Endodermal cell (in vitro differentiated cells): ENCODE data around the gene PTPRN2. TPM values are rescaled to one million over a fixed set of nuclear protein-coding genes. Genes with fewer than 3 reads are reported as not detected.
A peak's percentile ranks its signal among the peaks of the same experiment; 100 is the strongest.

Experiments
- DNase-seq: peaks from one replicate; pipeline ENCODE4 v3.0.0-alpha.2; 2017
- H3K27ac ChIP-seq: 2 replicates; pipeline ENCODE4 v1.5.1; 2013; ENCODE audit warnings: mild to moderate bottlenecking, low read depth, low read length, moderate library complexity
- H3K27me3 ChIP-seq: 2 replicates; pipeline ENCODE4 v1.6.1; 2013; ENCODE audit warnings: mild to moderate bottlenecking, low read length, moderate library complexity; ENCODE audit not compliant: insufficient read depth, control insufficient read depth, poor library complexity, severe bottlenecking
- H3K36me3 ChIP-seq: 2 replicates; pipeline ENCODE4 v1.7.0; 2013; ENCODE audit warnings: mild to moderate bottlenecking, low read length, moderate library complexity; ENCODE audit not compliant: control insufficient read depth, insufficient read depth
- H3K4me1 ChIP-seq: one replicate; pipeline ENCODE4 v1.7.0; 2013; ENCODE audit warnings: low read length; ENCODE audit not compliant: control insufficient read depth, insufficient read depth
- H3K4me3 ChIP-seq: 2 replicates; pipeline ENCODE4 v1.5.1; 2013; ENCODE audit warnings: mild to moderate bottlenecking, low read length, moderate library complexity
- H3K9ac ChIP-seq: 2 replicates; pipeline ENCODE4 v1.6.1; 2013; ENCODE audit warnings: mild to moderate bottlenecking, low read length, moderate library complexity; ENCODE audit not compliant: poor library complexity, severe bottlenecking; ENCODE audit errors: extremely low read depth
- H3K9me3 ChIP-seq: 2 replicates; pipeline ENCODE4 v1.6.1; 2013; ENCODE audit warnings: mild to moderate bottlenecking, low read length, moderate library complexity; ENCODE audit not compliant: control insufficient read depth
- H3K27ac Mint-ChIP-seq: 2 replicates; pipeline ENCODE4 v1.8.0; 2020; ENCODE audit warnings: mixed read lengths
- H3K27me3 Mint-ChIP-seq: 2 replicates; pipeline ENCODE4 v1.8.0; 2021; ENCODE audit warnings: mild to moderate bottlenecking, mixed read lengths; ENCODE audit not compliant: insufficient read depth
- H3K36me3 Mint-ChIP-seq: 2 replicates; pipeline ENCODE4 v1.8.0; 2020; ENCODE audit warnings: low read depth, mixed read lengths
- H3K4me1 Mint-ChIP-seq: 2 replicates; pipeline ENCODE4 v1.8.0; 2020; ENCODE audit warnings: mixed read lengths
- H3K4me3 Mint-ChIP-seq: 2 replicates; pipeline ENCODE4 v1.8.0; 2020; ENCODE audit warnings: mild to moderate bottlenecking, moderate library complexity, mixed read lengths
- H3K9me3 Mint-ChIP-seq: 2 replicates; pipeline ENCODE4 v1.8.0; 2020; ENCODE audit warnings: mild to moderate bottlenecking, mixed read lengths
- WGBS, 2 experiments: methylation state at CpG; one replicate each; pipeline versions ENCODE4 v1.1.5 to v1.1.7; 2013; ENCODE audit warnings: missing lambda C conversion rate in 2 of 2, mixed read lengths in 1 of 2; ENCODE audit not compliant: insufficient coverage in 1 of 2, insufficient read length in 1 of 2; 5-methylcytosine and 5-hydroxymethylcytosine counted together
- total RNA-seq, 2 donors: library from RNA; stranded (reverse); fragmentation: NEBNext Ultra II Directional in 1 of 2; extraction: Animal tissue kit (Norgen Biotek cat#: 25700) in 1 of 2; gene quantifications; 2 replicates in 1 of 2; 3 replicates in 1 of 2; pipeline ENCODE4 v1.2.1, GENCODE V29; 2021
- TF ChIP-seq, protein P1 (sequence below): fragments of 200-600 bp; sonication (generic); conservative IDR thresholded peaks from 2 replicates; pipeline ENCODE4 v1.5.0; 2021; ENCODE audit warnings: antibody characterized with exemption, mild to moderate bottlenecking

Gene PTPRN2
- total RNA-seq, 2 donors from 2014 or later = 0.69 to 1.2 TPM

DNA sequence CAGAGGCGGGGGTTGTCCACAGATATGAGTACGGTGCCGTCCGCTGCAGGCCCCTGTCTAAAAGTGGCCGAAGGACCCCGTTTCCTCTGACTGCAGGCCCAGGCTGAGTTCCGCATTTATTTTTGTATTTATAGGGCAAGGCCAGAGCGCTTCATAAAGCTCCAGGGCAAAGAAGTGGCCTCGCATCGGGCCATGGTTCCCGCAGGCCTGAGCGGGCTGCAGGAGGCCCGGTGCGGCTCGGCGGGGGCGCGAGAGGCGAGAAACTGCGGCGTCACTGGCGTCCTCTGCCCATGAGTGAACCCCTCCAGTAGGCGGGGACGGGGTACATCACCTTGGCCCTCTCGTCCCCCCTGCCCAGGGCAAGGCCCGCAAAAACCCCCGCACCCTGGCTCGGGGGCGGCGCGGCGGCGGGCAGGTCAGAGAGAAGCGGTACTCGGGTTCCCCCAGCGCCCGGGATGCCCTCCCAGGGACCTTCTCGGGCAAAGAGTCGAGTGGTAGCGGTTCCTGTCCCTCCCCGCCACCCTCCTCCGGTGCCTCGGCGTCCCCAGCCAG is 895.1 kb downstream of the PTPRN2 start:
- Histone ChIP-seq H3K4me3 (no peak overlapping the region), H3K27me3 (no peaks in the 10 kb centered on the region)

DNA sequence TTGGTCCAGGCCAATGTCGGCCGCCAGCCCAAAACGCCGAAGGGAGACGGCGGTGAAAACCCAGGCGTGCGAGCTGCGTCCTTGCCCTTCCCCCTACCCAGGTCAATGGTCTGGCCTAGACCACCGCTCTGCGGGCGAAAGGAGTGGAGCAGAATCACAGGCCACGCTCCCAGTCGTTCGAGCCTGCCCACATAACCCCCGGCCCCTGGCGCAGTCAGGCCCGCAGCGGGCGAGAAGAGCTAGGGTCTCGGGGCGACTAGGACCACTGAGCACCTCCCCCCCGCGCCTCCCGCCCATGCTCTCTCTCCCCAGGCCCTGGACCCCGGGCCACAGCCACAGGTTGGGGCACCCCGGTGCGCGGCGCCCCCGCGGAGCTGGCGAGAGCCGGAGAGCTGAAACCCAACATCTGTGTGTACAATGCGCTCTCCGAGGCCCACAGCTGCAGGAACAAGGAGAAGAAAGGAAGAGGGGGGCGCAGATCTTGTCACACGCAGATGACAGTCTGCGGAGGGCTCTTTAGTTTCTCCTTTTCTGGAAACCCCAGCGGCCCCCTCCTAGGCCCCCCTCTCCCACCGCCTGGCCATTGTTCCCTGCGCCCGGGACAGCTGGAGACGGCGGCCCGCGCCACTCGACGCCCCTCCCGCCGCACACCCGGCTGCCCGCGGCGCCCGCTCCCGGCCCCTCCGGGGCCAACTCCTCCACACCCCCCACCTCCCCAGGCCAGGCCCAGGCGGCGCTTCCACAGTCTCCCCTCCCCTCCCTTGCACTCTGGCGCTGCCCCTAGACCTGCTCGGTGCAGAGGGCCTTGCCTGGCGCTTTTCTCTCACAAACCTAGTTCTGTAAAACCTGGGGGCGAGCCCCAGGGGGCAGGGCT is 895.8 kb downstream of the PTPRN2 start:
- H3K27ac Mint-ChIP-seq = no peak overlapping the region
- no peak overlapping the region for H3K4me3 ChIP-seq
- H3K4me1 Mint-ChIP-seq = peaks cover 8% of the 10 kb centered on the region
- no peaks in the 10 kb centered on the region for H3K27me3 ChIP-seq
- 73 to 87% methylated on average over 10 to 64 of the region's 64 CpGs for WGBS, 2 experiments
- peaks cover 80% of the 10 kb centered on the region for H3K27me3 Mint-ChIP-seq
- peaks cover 22% of the 10 kb centered on the region for H3K9me3 ChIP-seq
- H3K9me3 Mint-ChIP-seq = peaks cover 2% of the 10 kb centered on the region
- H3K4me1 ChIP-seq = no peaks in the 10 kb centered on the region
- H3K36me3 Mint-ChIP-seq = no peaks in the 10 kb centered on the region
- no peak overlapping the region for H3K27ac ChIP-seq
- H3K36me3 ChIP-seq = no peaks in the 10 kb centered on the region
- TF ChIP-seq, protein P1, sequence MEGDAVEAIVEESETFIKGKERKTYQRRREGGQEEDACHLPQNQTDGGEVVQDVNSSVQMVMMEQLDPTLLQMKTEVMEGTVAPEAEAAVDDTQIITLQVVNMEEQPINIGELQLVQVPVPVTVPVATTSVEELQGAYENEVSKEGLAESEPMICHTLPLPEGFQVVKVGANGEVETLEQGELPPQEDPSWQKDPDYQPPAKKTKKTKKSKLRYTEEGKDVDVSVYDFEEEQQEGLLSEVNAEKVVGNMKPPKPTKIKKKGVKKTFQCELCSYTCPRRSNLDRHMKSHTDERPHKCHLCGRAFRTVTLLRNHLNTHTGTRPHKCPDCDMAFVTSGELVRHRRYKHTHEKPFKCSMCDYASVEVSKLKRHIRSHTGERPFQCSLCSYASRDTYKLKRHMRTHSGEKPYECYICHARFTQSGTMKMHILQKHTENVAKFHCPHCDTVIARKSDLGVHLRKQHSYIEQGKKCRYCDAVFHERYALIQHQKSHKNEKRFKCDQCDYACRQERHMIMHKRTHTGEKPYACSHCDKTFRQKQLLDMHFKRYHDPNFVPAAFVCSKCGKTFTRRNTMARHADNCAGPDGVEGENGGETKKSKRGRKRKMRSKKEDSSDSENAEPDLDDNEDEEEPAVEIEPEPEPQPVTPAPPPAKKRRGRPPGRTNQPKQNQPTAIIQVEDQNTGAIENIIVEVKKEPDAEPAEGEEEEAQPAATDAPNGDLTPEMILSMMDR = no peak
- no peak overlapping the region for H3K9ac ChIP-seq
- peak overlapping the region; percentile 51 for H3K4me3 Mint-ChIP-seq
- DNase-seq = peak; percentile 74

More for the DNA sequence above, 895.1 kb downstream of the PTPRN2 start:
- H3K4me3 Mint-ChIP-seq = peak overlapping the region; percentile 51
- H3K9me3 ChIP-seq = peaks cover 17% of the 10 kb centered on the region
- H3K9me3 Mint-ChIP-seq = peaks cover 2% of the 10 kb centered on the region
- peaks cover 8% of the 10 kb centered on the region for H3K4me1 Mint-ChIP-seq
- 76 to 88% methylated on average over 36 to 44 of the region's 44 CpGs for WGBS, 2 experiments
- no peaks in the 10 kb centered on the region for H3K36me3 ChIP-seq
- DNase-seq = no peak
- H3K4me1 ChIP-seq = no peaks in the 10 kb centered on the region
- H3K27ac Mint-ChIP-seq = no peak overlapping the region
- H3K9ac ChIP-seq = no peak overlapping the region
- TF ChIP-seq, protein P1 = no peak
- peaks cover 75% of the 10 kb centered on the region for H3K27me3 Mint-ChIP-seq
- H3K36me3 Mint-ChIP-seq = no peaks in the 10 kb centered on the region
- H3K27ac ChIP-seq = no peak overlapping the region

DNA sequence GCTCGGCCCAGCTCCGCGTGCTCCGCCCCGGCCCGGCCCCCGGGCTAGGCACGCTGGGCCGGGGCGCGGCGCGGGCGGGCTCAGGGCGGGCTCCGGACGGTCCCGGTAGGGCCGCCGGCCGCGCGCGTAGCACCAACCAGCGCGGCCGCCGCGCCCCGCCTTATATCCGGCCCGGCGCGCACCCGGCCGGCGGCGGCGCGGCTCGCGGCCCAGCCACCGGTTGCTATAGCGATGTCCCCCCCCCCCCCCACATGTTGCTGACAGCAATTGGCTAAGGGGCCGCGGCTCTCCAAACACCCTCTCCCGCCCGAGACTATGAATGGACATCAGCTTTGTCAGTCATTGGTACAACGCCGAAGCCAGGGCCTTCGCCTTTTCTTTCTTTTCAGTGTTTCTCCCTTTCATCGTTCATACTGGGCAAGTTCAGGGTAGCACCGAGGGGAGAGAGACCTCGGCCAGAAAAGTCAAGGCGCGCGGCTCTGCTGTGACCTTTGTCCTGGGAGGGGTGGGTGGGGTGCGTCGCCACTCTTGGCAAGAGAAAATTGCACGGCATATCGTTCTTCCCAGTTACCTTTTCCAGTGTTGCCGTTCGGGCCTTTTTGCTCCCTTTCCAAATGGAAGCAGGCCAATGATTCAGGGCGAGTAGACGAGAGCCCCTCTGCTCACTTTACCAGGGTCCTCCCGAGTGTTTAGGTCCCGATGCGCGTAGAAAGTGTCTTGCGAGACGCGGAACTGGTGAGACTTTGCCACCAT is 896.6 kb downstream of the PTPRN2 start:
- no peaks in the 10 kb centered on the region for H3K36me3 ChIP-seq
- Mint-ChIP-seq H3K27me3 (peaks cover 88% of the 10 kb centered on the region), H3K4me1 (peaks cover 8% of the 10 kb centered on the region), H3K27ac (no peak overlapping the region), H3K4me3 (peak overlapping the region; percentile 51), H3K36me3 (no peaks in the 10 kb centered on the region), H3K9me3 (peaks cover 2% of the 10 kb centered on the region)
- peak; percentile 94 for DNase-seq
- H3K27me3 ChIP-seq = no peaks in the 10 kb centered on the region
- WGBS, 2 experiments = 82 to 91% methylated on average over 40 to 72 of the region's 72 CpGs
- H3K4me1 ChIP-seq = no peaks in the 10 kb centered on the region
- peaks cover 29% of the 10 kb centered on the region for H3K9me3 ChIP-seq
- no peak overlapping the region for H3K9ac ChIP-seq
- H3K4me3 ChIP-seq = no peak overlapping the region
- H3K27ac ChIP-seq = no peak overlapping the region
- TF ChIP-seq, protein P1 = no peak
